ENCODE data around the gene KIF12. TPM values are rescaled to one million over a fixed set of nuclear protein-coding genes. Genes with fewer than 3 reads are reported as not detected.

Gene KIF12
- total and polyA plus RNA-seq, 2 donors (not counting 3 experiments of a cell fraction or from before 2014, with no cell fraction given): 0.46 to 0.97 TPM

- TF ChIP-seq POLR2AphosphoS5 (IDR thresholded peaks at IDR 0.05; ENCODE audit: insufficient read depth, low read depth, low read length) (no peak), EZH2 (IDR thresholded peaks at IDR 0.05; ENCODE audit: borderline replicate concordance, low read depth, low read length, severe bottlenecking) (no peak), MAX (IDR thresholded peaks at IDR 0.05; ENCODE audit: insufficient read depth, insufficient read length) (no peak), JUN (IDR thresholded peaks at IDR 0.05; ENCODE audit: borderline replicate concordance, insufficient read depth, insufficient read length, low read depth) (no peak), CTCF (IDR thresholded peaks at IDR 0.05; ENCODE audit: extremely low read depth in 1 of 2, insufficient read depth in 1 of 2, low read depth in 1 of 2, low read length in 2 of 2) (no peak), POLR2A (IDR thresholded peaks at IDR 0.05; ENCODE audit: low read depth, low read length) (no peak), GATA2 (IDR thresholded peaks at IDR 0.05; ENCODE audit: insufficient read depth, insufficient read length, low read depth, low read length) (no peak), FOS (IDR thresholded peaks at IDR 0.05; ENCODE audit: borderline replicate concordance, insufficient read depth, low read length) (no peak), MYC (IDR thresholded peaks at IDR 0.05; ENCODE audit: low read depth, low read length) (no peak)
- Histone ChIP-seq H3K9me1 (replicated peaks; ENCODE audit: control insufficient read depth, extremely low read depth, insufficient read depth, low read length) (no peaks in the 10 kb centered on the region), H3K4me3 (replicated peaks in 1 of 3; ENCODE audit: insufficient read depth in 1 of 3, low read depth in 1 of 3, low read length in 3 of 3) (no peak overlapping the region), H3K9ac (replicated peaks; ENCODE audit: extremely low read depth, insufficient read depth, low read length) (no peak overlapping the region), H3K4me2 (ENCODE audit: insufficient read depth, low read length) (no peak overlapping the region), H2AFZ (ENCODE audit: low read depth, low read length) (no peak overlapping the region), H3K4me1 (ENCODE audit: control insufficient read depth, extremely low read depth, insufficient read depth, low read length) (no peaks in the 10 kb centered on the region), H3K36me3 (ENCODE audit: control insufficient read depth in 2 of 2, extremely low read depth in 1 of 2, insufficient read depth in 2 of 2, low read length in 2 of 2) (no peaks in the 10 kb centered on the region), H3K27me3 (ENCODE audit: control insufficient read depth in 2 of 2, insufficient read depth in 2 of 2, low read length in 2 of 2) (peaks cover 28 to 30% of the 10 kb centered on the region in 2 experiments), H3K9me3 (replicated peaks; ENCODE audit: control insufficient read depth, insufficient read depth, low read length) (no peaks in the 10 kb centered on the region), H3K27ac (ENCODE audit: insufficient read depth, low read depth, low read length) (no peak overlapping the region), H3K79me2 (ENCODE audit: control insufficient read depth, insufficient read depth, low read length) (no peaks in the 10 kb centered on the region), H4K20me1 (replicated peaks; ENCODE audit: control insufficient read depth, extremely low read depth, insufficient read depth, low read length) (no peaks in the 10 kb centered on the region)
- no TSS peak for BruUV-seq (replicated peaks)
- DNase-seq (ENCODE audit: low read depth, low spot score) (no peak), FAIRE-seq (no peak)
- POLR2A ChIA-PET: no interaction called here
- dilution Hi-C loops (cut with MboI; ENCODE audit: extremely low pct_ligation_motif_present, low sequenced_read_pairs) (no loop called here), intact Hi-C loops (cut with micrococcal nuclease) (no loop called here)
- CTCF ChIA-PET: interaction anchor here (0.6 to 2.7 kb wide), 4 partner anchors 26 to 153 kb away, joined by 4 to 9 read pairs (median 6); no protein-coding TSS in a partner anchor
Observed at GRCh38 chr9:114137831-114138230, 38.7 kb upstream of the KIF12 start.
